IMR-90 (cell line): Measurements from ENCODE around the gene AGPAT3. TPM values are rescaled to one million over a fixed set of nuclear protein-coding genes. Genes with fewer than 3 reads are reported as not detected.

Experiments used
- ATAC-seq: fragments of 200-7000 bp; cut with Tn5 transposase; 2 replicates; pipeline ENCODE4 v1.9.1; 2020; ENCODE audit warnings: low read depth, mild to moderate bottlenecking, moderate library complexity
- BruUV-seq: library from RNA; stranded (reverse); fragments of 400-500 nt; replicated peaks from 2 replicates; lab custom pipeline; 2021; lab: Mats Ljungman, UMichigan
- CTCF ChIA-PET: fragments of 300-600 bp; formaldehyde crosslinking; extraction: SDS; loops from one replicate; lab custom pipeline; 2021; ENCODE audit warnings: antibody characterized with exemption; lab: Yijun Ruan, JAX
- POLR2A ChIA-PET: fragments of 300-600 bp; sonication (Branson Sonifier 250); formaldehyde crosslinking; loops from one replicate; lab custom pipeline; 2022; ENCODE audit warnings: antibody characterized with exemption; ENCODE audit not compliant: unreplicated experiment; lab: Charles Lee
- DNase-seq: peaks from one replicate; pipeline ENCODE4 v3.0.0; 2013
- H2AFZ ChIP-seq: replicated peaks from 2 replicates; pipeline ENCODE3; 2013; ENCODE audit warnings: low read length, mild to moderate bottlenecking; ENCODE audit not compliant: poor library complexity
- H2AK5ac ChIP-seq: 2 replicates; pipeline ENCODE4 v1.6.1; 2013; ENCODE audit warnings: low read depth, low read length, inconsistent platforms
- H2AK9ac ChIP-seq: replicated peaks from 2 replicates; pipeline ENCODE3; 2013; ENCODE audit warnings: mild to moderate bottlenecking, low read depth, low read length, moderate library complexity; ENCODE audit not compliant: poor library complexity
- H2BK120ac ChIP-seq: 2 replicates; pipeline ENCODE4 v1.6.1; 2013; ENCODE audit warnings: low read depth, low read length, inconsistent platforms
- H2BK15ac ChIP-seq: 3 replicates; pipeline ENCODE4 v1.6.1; 2013; ENCODE audit warnings: low read depth, low read length, inconsistent platforms
- H2BK20ac ChIP-seq: 2 replicates; pipeline ENCODE4 v1.6.1; 2013; ENCODE audit warnings: low read depth, mild to moderate bottlenecking, inconsistent platforms, low read length, moderate library complexity
- H2BK5ac ChIP-seq: 2 replicates; pipeline ENCODE4 v1.6.1; 2013; ENCODE audit warnings: mild to moderate bottlenecking, low read depth, low read length, inconsistent platforms; ENCODE audit not compliant: poor library complexity, severe bottlenecking
- H3K14ac ChIP-seq: replicated peaks from 2 replicates; pipeline ENCODE4 v1.6.1; 2013; ENCODE audit warnings: low read depth, low read length, inconsistent platforms
- H3K18ac ChIP-seq: 2 replicates; pipeline ENCODE4 v1.6.1; 2013; ENCODE audit warnings: low read depth, low read length, control low read depth
- H3K23ac ChIP-seq: 2 replicates; pipeline ENCODE4 v1.6.1; 2013; ENCODE audit warnings: low read depth, low read length, inconsistent platforms
- H3K27ac ChIP-seq: 2 replicates; pipeline ENCODE4 v1.5.1; 2013; ENCODE audit warnings: mild to moderate bottlenecking, control low read depth, low read length; ENCODE audit not compliant: insufficient read depth
- H3K27me3 ChIP-seq: 2 replicates; pipeline ENCODE4 v1.6.1; 2013; ENCODE audit warnings: low read length; ENCODE audit not compliant: control insufficient read depth, insufficient read depth
- H3K36me3 ChIP-seq: 2 replicates; pipeline ENCODE4 v1.6.1; 2013; ENCODE audit warnings: low read length, mixed read lengths; ENCODE audit not compliant: control insufficient read depth, insufficient read depth
- H3K4ac ChIP-seq: 2 replicates; pipeline ENCODE4 v1.6.1; 2013; ENCODE audit warnings: low read depth, low read length, inconsistent platforms
- H3K4me1 ChIP-seq: 2 replicates; pipeline ENCODE4 v1.6.1; 2013; ENCODE audit warnings: low read length, mixed read lengths; ENCODE audit not compliant: control insufficient read depth, insufficient read depth
- H3K4me2 ChIP-seq: 2 replicates; pipeline ENCODE4 v1.6.1; 2013; ENCODE audit warnings: low read depth, mild to moderate bottlenecking, control low read depth, low read length, moderate library complexity
- H3K4me3 ChIP-seq: 2 replicates; pipeline ENCODE4 v1.5.1; 2013; ENCODE audit warnings: low read depth, mild to moderate bottlenecking, control low read depth, low read length, moderate library complexity; ENCODE audit not compliant: insufficient read depth
- H3K56ac ChIP-seq: 2 replicates; pipeline ENCODE4 v1.6.1; 2013; ENCODE audit warnings: low read length, inconsistent platforms; ENCODE audit not compliant: insufficient read depth; ENCODE audit errors: extremely low read depth
- H3K79me1 ChIP-seq, 2 experiments: 2 replicates each; pipeline ENCODE4 v1.6.1; 2013; ENCODE audit warnings: low read length in 2 of 2, inconsistent platforms in 1 of 2, low read depth in 1 of 2
- H3K9ac ChIP-seq: 2 replicates; pipeline ENCODE4 v1.6.1; 2013; ENCODE audit warnings: low read depth, low read length, control low read depth
- H3K9me1 ChIP-seq: 2 replicates; pipeline ENCODE4 v1.6.1; 2013; ENCODE audit warnings: low read length, inconsistent platforms; ENCODE audit not compliant: insufficient read depth
- H3K9me3 ChIP-seq: 2 replicates; pipeline ENCODE4 v1.6.1; 2013; ENCODE audit warnings: low read length; ENCODE audit not compliant: control insufficient read depth, insufficient read depth
- H4K20me1 ChIP-seq: 2 replicates; pipeline ENCODE4 v1.6.1; 2013; ENCODE audit warnings: low read length, inconsistent platforms; ENCODE audit not compliant: insufficient read depth
- H4K5ac ChIP-seq: 2 replicates; pipeline ENCODE4 v1.6.1; 2013; ENCODE audit warnings: mild to moderate bottlenecking, low read depth, low read length, control low read depth
- H4K8ac ChIP-seq, 2 experiments: 2 replicates each; pipeline ENCODE4 v1.6.1; 2013; ENCODE audit warnings: low read depth in 2 of 2, low read length in 2 of 2, control low read depth in 1 of 2, inconsistent platforms in 1 of 2
- H4K91ac ChIP-seq: 2 replicates; pipeline ENCODE4 v1.6.1; 2013; ENCODE audit warnings: low read depth, low read length, inconsistent platforms; ENCODE audit not compliant: insufficient read depth
- BHLHE40 ChIP-seq: fragments of 150-350 bp; IDR thresholded peaks from 2 replicates; pipeline ENCODE4 v1.6.1; 2016; ENCODE audit warnings: mild to moderate bottlenecking, low read depth, low read length
- MXI1 ChIP-seq: IDR thresholded peaks from 2 replicates; pipeline ENCODE4 v1.6.1; 2012; ENCODE audit warnings: low read depth, mild to moderate bottlenecking, low read length, moderate library complexity, borderline replicate concordance
- WGBS, 2 experiments: methylation state at CpG; one replicate each; pipeline versions ENCODE4 v1.1.5 to v1.1.7; 2013; ENCODE audit warnings: missing lambda C conversion rate in 2 of 2; ENCODE audit not compliant: insufficient read length in 1 of 2; ENCODE audit errors: extremely low coverage in 2 of 2; 5-methylcytosine and 5-hydroxymethylcytosine counted together
- dilution Hi-C: fragments of 300-500 bp; cut with HindIII; formaldehyde crosslinking; loops from one replicate; pipeline ENCODE4 v1.14.3; 2018; ENCODE audit warnings: low sequenced_read_pairs; ENCODE audit not compliant: unreplicated experiment
- in situ Hi-C: fragments of 300-500 bp; cut with MboI; formaldehyde crosslinking; loops from 3 replicates; pipeline ENCODE4 v1.14.3; 2019; ENCODE audit warnings: low sequenced_read_pairs, inconsistent platforms, mixed read lengths
- intact Hi-C: fragments of 100-400 bp; cut with micrococcal nuclease; formaldehyde crosslinking; loops from 2 replicates; pipeline ENCODE4 v1.10.0; 2022
- polyA plus RNA-seq, 3 experiments: library from polyadenylated mRNA; depleted of rRNA; stranded (reverse); fragments of >200 nt; gene quantifications; 2 replicates each; pipeline ENCODE4 v1.2.3, GENCODE V29; 2012; ENCODE audit warnings: low replicate concordance in 1 of 3
- total RNA-seq: library from RNA; depleted of rRNA; stranded (reverse); fragments of >200 nt; gene quantifications from 2 replicates; pipeline ENCODE4 v1.2.3, GENCODE V29; 2012

Gene AGPAT3
- total and polyA plus RNA-seq, 2 of the 4 experiments (the other 2 are of a cell fraction), result 27.1 to 38.7 TPM

GRCh38 chr21:43846430-43846829, 18.6 kb upstream of the AGPAT3 start:
- Histone ChIP-seq H2AK5ac (no peak overlapping the region), H3K4me3 (no peak overlapping the region), H3K14ac (no peak overlapping the region), H3K9me1 (no peaks in the 10 kb centered on the region), H3K27ac (no peak overlapping the region), H3K4ac (no peak overlapping the region), H3K27me3 (peaks cover 16% of the 10 kb centered on the region), H4K91ac (no peak overlapping the region), H3K18ac (no peak overlapping the region), H2BK120ac (no peak overlapping the region), H4K20me1 (no peaks in the 10 kb centered on the region), H3K36me3 (no peaks in the 10 kb centered on the region), H3K56ac (no peak overlapping the region), H2BK20ac (no peak overlapping the region), H3K9ac (no peak overlapping the region), H2BK15ac (no peak overlapping the region), H2BK5ac (no peak overlapping the region), H3K9me3 (peaks cover 5% of the 10 kb centered on the region; the same call in 1 of the 2 replicates), H4K8ac (no peak overlapping the region), H3K4me2 (no peak overlapping the region), H3K4me1 (no peaks in the 10 kb centered on the region), H3K23ac (no peak overlapping the region), H4K5ac (no peak overlapping the region), H2AK9ac (no peak overlapping the region), H2AFZ (no peak overlapping the region), H3K79me1 (no peaks in the 10 kb centered on the region)
- no CpG with 5 or more reads among the region's 6 CpGs for WGBS, 2 experiments
- intact Hi-C loops, result no loop called here
- DNase-seq, result no peak
- no peak for ATAC-seq
- in situ Hi-C loops, result no loop called here
- TF ChIP-seq BHLHE40 (no peak), MXI1 (no peak)
- ChIA-PET CTCF (interaction anchor here (0.7 kb wide), 1 partner anchor 20 kb away, joined by 3 read pairs; no protein-coding TSS in a partner anchor), POLR2A (no interaction called here)
- no TSS peak for BruUV-seq
- dilution Hi-C loops, result no loop called here
